ENCODE data around the gene P2RY11. TPM values are rescaled to one million over a fixed set of nuclear protein-coding genes. Genes with fewer than 3 reads are reported as not detected.

P2RY11 gene
- total and polyA plus RNA-seq, 2 donors: 1.8 to 9.8 TPM

DNA sequence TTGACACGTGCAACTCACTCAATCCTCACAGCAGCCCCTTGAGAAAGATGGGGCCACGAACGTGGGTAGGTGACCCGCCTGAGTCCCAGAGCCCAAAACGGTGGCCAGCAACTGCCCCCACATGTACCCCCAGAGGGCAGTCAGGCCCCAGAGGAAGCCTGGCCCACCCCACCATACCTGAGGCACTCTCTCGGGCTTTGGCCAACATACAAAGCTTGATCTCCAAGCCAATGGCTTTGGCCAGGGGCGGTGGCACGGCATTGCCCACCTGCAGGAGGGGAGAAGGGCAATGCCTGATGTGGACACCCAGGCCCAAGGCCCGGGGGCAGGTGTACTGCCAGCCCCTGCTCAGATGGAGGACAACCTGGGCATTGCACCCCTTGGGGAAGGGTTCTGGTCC, 22.5 kb downstream of the P2RY11 start:
- no peaks in the 10 kb centered on the region for H3K4me1 ChIP-seq (ENCODE audit: insufficient read depth)
- DNase-seq (ENCODE audit: extremely low spot score): no peak
- 93% methylated on average over 9 of the region's 9 CpGs for WGBS
- H3K36me3 ChIP-seq (ENCODE audit: insufficient read depth): peaks cover 3% of the 10 kb centered on the region
- H3K4me3 ChIP-seq (ENCODE audit: low read depth, low read length): no peak overlapping the region
- H3K27ac ChIP-seq (ENCODE audit: low read depth): no peak overlapping the region

DNA sequence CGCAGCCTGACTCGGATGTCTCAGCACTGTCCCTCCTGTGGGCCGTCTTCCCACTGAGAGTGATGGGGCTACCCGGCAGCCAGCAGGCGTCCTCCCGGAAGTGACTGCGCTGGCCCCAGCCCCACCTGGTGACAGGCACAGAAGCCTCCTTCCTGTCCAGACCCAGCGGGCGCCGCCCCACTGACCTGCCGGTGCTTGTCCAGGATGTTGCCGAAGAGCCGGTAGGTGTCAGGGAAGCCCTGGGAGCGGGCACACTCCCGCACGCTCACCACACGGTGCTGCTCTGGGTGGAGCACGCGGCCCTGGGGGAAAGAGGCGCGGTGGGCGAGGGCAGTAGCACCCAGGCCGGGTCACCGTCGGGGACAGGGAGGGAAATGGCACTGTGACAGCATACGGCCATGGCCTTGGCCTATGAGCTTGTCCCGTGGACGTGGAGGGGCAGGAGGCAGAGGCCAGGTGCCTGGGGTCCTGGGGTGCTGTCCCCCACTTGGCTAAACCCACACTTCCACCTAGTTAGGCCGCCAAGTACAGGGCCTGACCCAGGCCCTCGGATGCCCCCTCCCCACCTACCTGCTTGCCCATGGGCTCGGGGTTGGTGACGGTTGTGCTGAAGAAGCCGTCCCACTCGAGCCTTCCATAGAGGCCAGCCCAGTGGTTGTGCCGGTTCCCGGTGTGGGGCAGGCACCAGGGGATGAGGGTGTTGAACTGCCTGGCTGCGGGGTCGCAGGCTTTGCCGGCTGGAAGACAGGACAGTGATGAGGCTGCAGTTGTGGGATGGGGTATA, 24.2 kb downstream of the P2RY11 start:
- no peak overlapping the region for H3K4me3 ChIP-seq (ENCODE audit: low read depth, low read length)
- H3K4me1 ChIP-seq (ENCODE audit: insufficient read depth): no peaks in the 10 kb centered on the region
- peaks cover 3% of the 10 kb centered on the region for H3K36me3 ChIP-seq (ENCODE audit: insufficient read depth)
- no peak for DNase-seq (ENCODE audit: extremely low spot score)
- 89% methylated on average over 39 of the region's 39 CpGs for WGBS
- no peak overlapping the region for H3K27ac ChIP-seq (ENCODE audit: low read depth)

DNA sequence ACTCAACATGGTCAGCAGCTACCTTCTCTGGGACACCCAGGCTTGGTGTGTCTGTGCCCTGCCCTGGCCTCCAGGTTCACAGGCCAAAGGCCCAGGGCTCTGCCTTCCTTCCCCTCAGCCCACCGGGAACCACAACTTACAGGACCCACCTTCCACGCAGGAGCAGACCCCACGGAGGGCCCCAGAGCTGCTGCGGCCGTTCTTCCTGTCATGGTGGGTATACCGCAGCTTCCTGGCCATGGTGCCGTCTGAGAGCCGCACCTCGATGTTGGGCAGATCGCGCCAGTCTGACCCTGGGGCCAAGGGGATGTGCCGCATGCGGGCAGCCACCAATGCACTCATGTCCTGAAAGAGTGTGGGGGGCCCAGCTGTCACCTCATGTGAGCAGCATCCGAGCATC, 25.4 kb downstream of the P2RY11 start:
- Histone ChIP-seq H3K27ac (ENCODE audit: low read depth) (no peak overlapping the region), H3K4me1 (ENCODE audit: insufficient read depth) (no peaks in the 10 kb centered on the region), H3K4me3 (ENCODE audit: low read depth, low read length) (no peak overlapping the region), H3K36me3 (ENCODE audit: insufficient read depth) (peaks cover 3% of the 10 kb centered on the region)
- no peak for DNase-seq (ENCODE audit: extremely low spot score)
- WGBS: 93% methylated on average over 14 of the region's 14 CpGs

DNA sequence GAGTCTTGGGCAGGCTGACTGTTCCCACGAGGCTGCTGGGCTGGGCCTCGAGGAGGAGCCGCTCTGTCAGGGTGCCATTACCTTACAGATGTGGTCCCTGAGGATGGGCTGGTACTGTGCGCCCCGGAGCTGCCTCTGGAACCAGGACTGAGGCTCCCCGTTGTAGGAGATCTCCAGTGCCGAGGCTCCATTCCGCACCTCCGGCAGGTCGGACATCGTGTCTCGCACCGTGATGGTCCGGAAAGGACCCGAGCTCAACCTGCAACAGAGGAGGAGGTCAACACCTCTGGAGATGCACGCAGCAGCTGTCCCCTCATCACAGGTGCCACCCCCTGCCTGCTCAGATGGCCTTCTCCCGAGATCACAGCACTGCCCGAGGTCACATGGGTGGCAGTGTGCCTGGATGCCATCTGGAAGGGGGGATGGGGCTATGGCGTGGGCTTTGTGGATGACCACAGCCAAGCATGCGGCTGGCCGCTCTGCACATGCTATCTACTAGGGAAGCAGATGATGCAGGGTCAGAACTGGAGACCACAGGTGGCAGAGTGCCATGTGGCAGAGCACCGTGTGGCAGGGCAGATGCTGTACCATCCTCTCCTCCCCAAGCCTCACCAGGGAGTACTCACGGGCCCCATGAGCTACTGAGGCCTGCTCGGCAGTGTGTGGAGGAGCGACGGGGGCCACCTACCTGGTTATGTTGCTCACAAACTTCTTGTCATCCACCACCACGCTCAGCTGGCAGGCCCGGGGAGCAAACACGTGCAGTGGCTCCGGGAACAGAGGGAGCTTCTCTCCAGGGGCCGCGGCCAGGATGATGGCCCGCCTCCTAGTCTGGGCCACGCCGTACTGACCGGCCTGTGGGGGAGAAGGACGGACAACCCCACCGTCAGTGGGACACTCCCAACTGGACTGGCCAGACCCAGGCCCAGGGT, 26.5 kb downstream of the P2RY11 start:
- WGBS: 90% methylated on average over 38 of the region's 38 CpGs

DNA sequence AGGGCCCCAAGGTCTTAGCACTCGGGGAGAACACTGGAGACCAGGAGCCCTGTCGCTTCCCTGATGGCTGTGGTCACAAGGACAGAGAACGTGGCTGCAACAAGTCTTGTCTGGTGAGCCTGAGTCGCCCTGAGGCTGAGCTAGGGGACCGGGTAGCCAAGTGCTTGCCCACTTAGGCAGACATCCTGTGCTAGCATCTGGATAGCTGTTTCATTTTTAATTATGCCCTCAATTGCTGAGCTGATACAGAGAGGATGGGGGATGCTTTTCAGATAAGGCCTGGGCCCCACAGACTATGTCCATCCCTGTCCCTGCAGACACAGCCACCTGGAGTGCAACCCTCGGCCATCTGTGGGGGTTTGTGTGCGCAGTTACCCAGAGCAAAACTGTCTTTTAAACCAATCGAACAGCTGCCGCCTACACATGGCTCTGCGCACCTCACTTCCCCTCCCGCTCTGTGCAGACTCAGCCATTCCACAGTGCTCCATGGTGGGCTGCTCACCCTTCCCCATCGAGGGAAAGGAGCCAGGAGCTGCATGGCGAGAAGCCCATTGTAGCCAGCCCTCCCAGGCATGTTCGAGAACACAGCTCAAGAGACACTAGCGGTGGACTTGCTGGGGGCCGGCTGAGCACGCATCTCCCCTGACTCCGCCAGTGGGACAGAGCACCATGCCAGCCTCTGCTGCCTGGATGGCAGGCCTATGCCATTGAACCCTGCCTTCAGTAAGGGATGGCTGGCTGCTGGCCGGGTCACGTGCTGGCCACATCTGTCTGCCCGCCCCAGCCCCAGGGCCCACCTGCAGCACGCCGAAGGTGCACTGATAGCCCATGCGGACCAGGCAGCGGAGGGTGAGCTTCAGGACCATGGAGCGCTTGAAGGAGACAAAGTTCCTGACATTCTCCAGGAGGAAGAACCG, 27.6 kb downstream of the P2RY11 start:
- WGBS: 93% methylated on average over 27 of the region's 27 CpGs
- Histone ChIP-seq H3K27ac (ENCODE audit: low read depth) (no peak overlapping the region), H3K36me3 (ENCODE audit: insufficient read depth) (peaks cover 3% of the 10 kb centered on the region), H3K4me3 (ENCODE audit: low read depth, low read length) (no peak overlapping the region), H3K4me1 (ENCODE audit: insufficient read depth) (no peaks in the 10 kb centered on the region)
- DNase-seq (ENCODE audit: extremely low spot score): no peak

More for the DNA sequence above, 26.5 kb downstream of the P2RY11 start:
- Histone ChIP-seq H3K36me3 (ENCODE audit: insufficient read depth) (peaks cover 3% of the 10 kb centered on the region), H3K4me3 (ENCODE audit: low read depth, low read length) (no peak overlapping the region), H3K4me1 (ENCODE audit: insufficient read depth) (no peaks in the 10 kb centered on the region), H3K27ac (ENCODE audit: low read depth) (no peak overlapping the region)
- no peak for DNase-seq (ENCODE audit: extremely low spot score)

DNA sequence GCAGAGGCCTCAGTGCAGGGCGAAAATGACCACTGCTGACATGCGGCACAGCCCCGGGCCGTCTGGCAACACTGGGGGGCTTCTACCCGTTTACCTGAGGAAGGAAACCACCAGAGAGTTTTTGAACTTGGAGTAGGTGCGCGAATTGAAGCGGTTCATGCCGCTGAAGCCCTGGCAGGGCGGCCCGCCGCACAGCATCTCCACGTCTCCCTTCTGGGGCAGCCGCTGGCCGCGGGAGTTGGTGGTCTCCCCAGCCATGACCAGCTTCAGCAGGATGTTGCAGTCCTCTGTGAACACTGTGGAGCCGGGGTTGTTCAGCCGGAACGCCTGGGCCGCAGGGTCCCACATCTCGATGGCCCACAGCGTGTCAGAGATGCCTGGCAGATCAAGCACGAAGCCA, 28.5 kb downstream of the P2RY11 start:
- H3K36me3 ChIP-seq (ENCODE audit: insufficient read depth): peaks cover 3% of the 10 kb centered on the region
- no peak overlapping the region for H3K4me3 ChIP-seq (ENCODE audit: low read depth, low read length)
- H3K4me1 ChIP-seq (ENCODE audit: insufficient read depth): no peaks in the 10 kb centered on the region
- WGBS: 96% methylated on average over 23 of the region's 23 CpGs
- DNase-seq (ENCODE audit: extremely low spot score): no peak
- H3K27ac ChIP-seq (ENCODE audit: low read depth): no peak overlapping the region

DNA sequence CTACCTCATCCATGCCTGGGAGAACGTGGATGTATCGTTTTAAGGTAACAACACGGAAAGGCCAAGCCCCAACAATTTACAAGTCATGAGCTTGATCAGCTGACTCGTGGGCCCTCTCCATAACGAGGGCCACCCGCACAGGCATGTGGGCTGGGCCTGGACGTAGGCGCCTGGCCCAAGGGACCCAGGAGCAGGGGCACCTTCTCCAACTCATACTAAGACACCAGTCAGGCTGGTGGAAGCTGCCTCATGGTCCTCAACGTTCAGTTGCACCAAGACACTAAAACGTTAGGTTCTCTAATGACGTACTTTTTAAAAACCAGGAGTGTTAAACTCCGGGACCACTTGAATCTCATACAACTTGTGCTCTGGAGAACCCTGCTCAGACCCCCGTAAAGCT, 30.0 kb downstream of the P2RY11 start:
- Histone ChIP-seq H3K27ac (ENCODE audit: low read depth) (no peak overlapping the region), H3K4me3 (ENCODE audit: low read depth, low read length) (no peak overlapping the region), H3K36me3 (ENCODE audit: insufficient read depth) (peaks cover 3% of the 10 kb centered on the region), H3K4me1 (ENCODE audit: insufficient read depth) (no peaks in the 10 kb centered on the region)
- WGBS: 91% methylated on average over 13 of the region's 13 CpGs
- no peak for DNase-seq (ENCODE audit: extremely low spot score)

DNA sequence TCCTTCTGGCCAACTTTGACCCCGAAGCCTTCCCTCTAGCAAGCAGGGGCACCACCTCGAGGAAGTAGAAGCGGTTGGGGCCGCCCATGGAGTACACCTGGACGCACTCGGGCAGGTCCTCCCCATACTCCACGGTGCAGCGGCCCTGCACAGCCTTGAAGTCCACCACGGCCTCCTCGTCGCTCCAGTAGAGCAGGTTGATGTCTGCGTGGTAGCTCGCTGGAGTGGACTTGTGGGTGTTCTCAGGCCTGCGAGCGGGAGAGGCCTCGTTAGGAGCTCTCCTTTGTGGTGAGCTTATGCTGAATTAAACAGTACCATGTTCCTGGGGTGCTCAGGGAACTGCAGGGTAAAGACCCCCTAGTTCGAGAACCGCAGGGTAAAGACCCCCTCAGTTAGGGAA, 30.5 kb downstream of the P2RY11 start:
- Histone ChIP-seq H3K36me3 (ENCODE audit: insufficient read depth) (no peaks in the 10 kb centered on the region), H3K27ac (ENCODE audit: low read depth) (no peak overlapping the region), H3K4me3 (ENCODE audit: low read depth, low read length) (no peak overlapping the region), H3K4me1 (ENCODE audit: insufficient read depth) (no peaks in the 10 kb centered on the region)
- no peak for DNase-seq (ENCODE audit: extremely low spot score)
- 95% methylated on average over 18 of the region's 18 CpGs for WGBS

DNA sequence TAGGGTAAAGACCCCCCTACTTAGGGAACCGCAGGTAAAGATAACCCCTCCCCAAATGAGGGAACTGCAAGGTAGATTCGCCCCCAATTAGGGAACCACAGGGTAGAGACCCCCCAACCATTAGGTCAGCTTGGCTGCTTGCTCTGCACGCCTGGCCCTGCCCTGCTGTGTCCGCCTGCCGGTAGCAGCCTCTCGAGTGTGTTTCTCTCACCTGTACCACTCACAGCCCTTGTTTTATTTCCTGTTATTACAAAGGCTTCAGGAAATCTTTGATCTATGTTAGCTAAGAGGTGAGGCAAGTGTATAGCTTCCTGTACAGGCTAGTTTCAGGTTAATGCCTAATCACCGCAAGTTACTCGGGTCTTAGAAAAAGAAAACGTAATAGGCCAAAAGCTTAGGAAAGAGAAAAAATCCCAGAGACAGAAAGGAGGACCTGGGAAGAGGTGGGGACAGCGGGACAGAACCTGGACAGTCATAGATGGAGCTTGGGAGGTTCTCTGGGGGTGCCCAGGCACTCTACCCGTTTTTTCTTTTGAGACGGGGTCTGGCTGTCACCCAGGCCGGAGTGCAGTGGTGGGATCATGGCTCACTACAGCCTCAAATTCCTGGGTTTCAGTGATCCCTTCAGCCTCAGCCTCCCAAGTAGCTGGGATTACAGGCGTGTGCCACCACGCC, 31.3 kb downstream of the P2RY11 start:
- Histone ChIP-seq H3K36me3 (ENCODE audit: insufficient read depth) (no peaks in the 10 kb centered on the region), H3K4me3 (ENCODE audit: low read depth, low read length) (no peak overlapping the region), H3K27ac (ENCODE audit: low read depth) (peak overlapping the region; percentile 63), H3K4me1 (ENCODE audit: insufficient read depth) (no peaks in the 10 kb centered on the region)
- 85% methylated on average over 15 of the region's 15 CpGs for WGBS
- no peak for DNase-seq (ENCODE audit: extremely low spot score)

DNA sequence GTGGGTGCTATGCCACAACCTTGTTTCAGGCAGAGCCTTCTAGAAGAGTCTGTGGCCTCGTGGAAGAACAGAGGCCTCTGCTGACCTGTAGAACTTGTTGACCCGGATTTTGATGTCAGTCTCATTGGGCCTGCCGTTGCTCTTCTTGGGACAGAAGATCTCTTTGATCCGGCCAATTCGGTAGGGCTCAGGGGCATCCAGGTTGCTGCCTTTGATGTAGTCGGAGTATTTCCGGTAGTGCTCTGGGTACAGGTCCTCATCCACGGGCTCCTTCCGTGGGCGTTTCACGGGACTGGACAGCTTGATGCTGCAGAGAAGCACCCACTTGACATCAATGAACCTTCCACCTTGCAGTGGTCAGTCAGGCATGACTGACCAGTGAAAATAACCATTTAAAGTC, 32.2 kb downstream of the P2RY11 start:
- no peaks in the 10 kb centered on the region for H3K36me3 ChIP-seq (ENCODE audit: insufficient read depth)
- H3K4me1 ChIP-seq (ENCODE audit: insufficient read depth): no peaks in the 10 kb centered on the region
- no peak overlapping the region for H3K4me3 ChIP-seq (ENCODE audit: low read depth, low read length)
- 90% methylated on average over 11 of the region's 11 CpGs for WGBS
- no peak overlapping the region for H3K27ac ChIP-seq (ENCODE audit: low read depth)
- no peak for DNase-seq (ENCODE audit: extremely low spot score)

DNA sequence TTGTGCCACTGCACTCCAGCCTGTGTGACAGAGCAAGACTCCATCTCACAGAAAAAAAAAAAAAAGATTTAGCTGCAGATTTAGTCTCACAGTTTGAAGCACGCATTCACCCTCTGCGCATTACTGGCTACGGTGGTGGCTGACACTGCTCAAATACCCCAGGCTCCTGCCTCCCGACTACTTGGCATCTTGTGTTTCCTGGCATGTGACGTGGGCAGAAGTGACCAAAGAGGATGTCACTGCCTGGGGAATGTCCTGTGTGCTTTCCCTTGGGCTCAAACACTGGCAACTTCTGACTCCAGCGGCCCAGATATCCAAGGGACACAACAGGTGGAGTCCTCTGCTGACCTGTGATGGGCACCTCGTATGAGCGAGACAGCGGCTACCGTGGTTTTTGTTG, 32.9 kb downstream of the P2RY11 start:
- H3K4me3 ChIP-seq (ENCODE audit: low read depth, low read length): no peak overlapping the region
- no peak for DNase-seq (ENCODE audit: extremely low spot score)
- H3K36me3 ChIP-seq (ENCODE audit: insufficient read depth): peaks cover under 1% of the 10 kb centered on the region
- 94% methylated on average over 10 of the region's 10 CpGs for WGBS
- no peaks in the 10 kb centered on the region for H3K4me1 ChIP-seq (ENCODE audit: insufficient read depth)
- no peak overlapping the region for H3K27ac ChIP-seq (ENCODE audit: low read depth)

DNA sequence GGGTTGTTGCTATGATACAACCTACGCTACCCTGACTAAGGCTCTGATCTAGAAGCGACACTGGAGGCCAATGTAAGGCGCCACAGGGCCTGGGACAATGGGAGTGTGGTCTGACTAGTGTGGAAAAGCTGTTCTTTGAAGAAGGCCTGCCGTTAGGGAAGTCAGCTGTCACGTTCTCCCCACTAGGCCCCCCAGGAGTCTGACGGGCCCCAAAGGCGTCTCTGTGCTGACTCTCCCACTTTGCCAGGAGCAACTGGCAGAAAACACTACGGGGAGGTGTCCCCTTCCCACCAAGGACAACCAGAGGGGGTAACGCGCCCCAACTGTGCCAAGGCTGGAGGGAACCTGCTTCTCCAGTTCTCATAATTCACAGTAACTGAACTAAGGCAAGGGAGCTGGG, 33.5 kb downstream of the P2RY11 start:
- 92% methylated on average over 10 of the region's 10 CpGs for WGBS
- no peak overlapping the region for H3K4me3 ChIP-seq (ENCODE audit: low read depth, low read length)
- H3K27ac ChIP-seq (ENCODE audit: low read depth): no peak overlapping the region
- DNase-seq (ENCODE audit: extremely low spot score): no peak
- H3K4me1 ChIP-seq (ENCODE audit: insufficient read depth): no peaks in the 10 kb centered on the region
- H3K36me3 ChIP-seq (ENCODE audit: insufficient read depth): peaks cover 3% of the 10 kb centered on the region

DNA sequence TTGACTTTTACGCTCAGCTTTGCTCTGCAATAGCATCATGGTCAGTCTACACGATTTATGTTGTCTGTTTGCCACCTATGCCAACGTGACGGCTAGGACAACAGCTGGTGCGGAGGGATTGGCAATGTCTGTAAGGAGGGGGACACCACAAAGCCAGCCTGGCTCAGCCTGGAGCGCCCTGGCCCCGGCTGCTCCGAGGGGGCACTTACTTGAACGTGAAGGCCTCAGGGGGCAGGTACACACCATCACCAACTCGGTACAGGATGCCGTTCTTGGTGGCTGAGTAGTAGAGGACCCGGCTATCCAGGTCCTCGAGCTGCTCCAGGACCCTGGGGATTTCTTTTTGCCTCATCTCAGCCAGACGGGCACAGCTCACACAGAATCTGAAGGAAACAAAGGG, 34.6 kb downstream of the P2RY11 start:
- no peak for DNase-seq (ENCODE audit: extremely low spot score)
- Histone ChIP-seq H3K36me3 (ENCODE audit: insufficient read depth) (peaks cover 5% of the 10 kb centered on the region), H3K4me3 (ENCODE audit: low read depth, low read length) (no peak overlapping the region), H3K4me1 (ENCODE audit: insufficient read depth) (no peaks in the 10 kb centered on the region), H3K27ac (ENCODE audit: low read depth) (no peak overlapping the region)
- WGBS: 95% methylated on average over 14 of the region's 14 CpGs
